HepG2 (cell line): ENCODE measurements around the gene WDR37. TPM values are rescaled to one million over a fixed set of nuclear protein-coding genes. Genes with fewer than 3 reads are reported as not detected.

Experiments
- ATAC-seq: fragments of 200-7000 bp; cut with Tn5 transposase; 3 replicates; pipeline ENCODE4 v1.9.1; 2020; ENCODE audit warnings: mild to moderate bottlenecking, moderate library complexity
- BruUV-seq: library from RNA; stranded (reverse); fragments of 400-500 nt; replicated peaks from 2 replicates; lab custom pipeline; 2021; lab: Mats Ljungman, UMichigan
- CTCF ChIA-PET: fragments of 300-600 bp; formaldehyde crosslinking; extraction: SDS; loops from one replicate; lab custom pipeline; 2021; ENCODE audit warnings: low total read pairs, inconsistent platforms, low intra/inter-chr PET ratio; lab: Yijun Ruan, JAX
- POLR2A ChIA-PET: fragments of 350-600 bp; sonication (Branson Sonifier 250); formaldehyde crosslinking; loops from one replicate; lab custom pipeline; 2020; ENCODE audit warnings: antibody characterized with exemption, inconsistent platforms; lab: Yijun Ruan, JAX
- DNase-seq: peaks from one replicate; pipeline ENCODE4 v3.0.0-alpha.2; 2015; ENCODE audit warnings: low spot score
- FAIRE-seq: peaks from 3 replicates; lab custom pipeline; 2011; peaks lifted over from hg19 to GRCh38; lab: Jason Lieb, UNC
- H2AFZ ChIP-seq: one replicate; pipeline ENCODE4 v1.6.1; 2011; ENCODE audit warnings: low read length, inconsistent platforms
- H3K27ac ChIP-seq: fragments of 300-600 bp; 3 replicates; pipeline ENCODE4 v1.8.0; 2011; ENCODE audit warnings: mixed run types, mild to moderate bottlenecking, mixed read lengths, low read length, inconsistent platforms; ENCODE audit not compliant: insufficient read depth; ENCODE audit errors: extremely low read length
- H3K27me3 ChIP-seq, 2 experiments: fragments of 200-600 bp in 1 of 2; 2 replicates in 1 of 2; 3 replicates in 1 of 2; pipeline versions ENCODE4 v1.6.0 to v1.8.0; 2011; ENCODE audit warnings: low read length in 2 of 2, mild to moderate bottlenecking in 2 of 2, moderate library complexity in 2 of 2, inconsistent platforms in 1 of 2; ENCODE audit not compliant: insufficient read depth in 2 of 2, control insufficient read depth in 1 of 2
- H3K36me3 ChIP-seq, 2 experiments: fragments of 200-600 bp in 1 of 2; replicated peaks in 1 of 2; 2 replicates in 1 of 2; 3 replicates in 1 of 2; pipeline versions ENCODE4 v1.5.1 to v1.8.0; 2011; ENCODE audit warnings: low read length in 2 of 2, inconsistent platforms in 1 of 2; ENCODE audit not compliant: insufficient read depth in 2 of 2, control insufficient read depth in 1 of 2
- H3K4me1 ChIP-seq: 2 replicates; pipeline ENCODE4 v1.5.1; 2012; ENCODE audit warnings: low read length, inconsistent platforms; ENCODE audit not compliant: insufficient read depth
- H3K4me2 ChIP-seq: 2 replicates; pipeline ENCODE4 v1.6.0; 2011; ENCODE audit warnings: low read depth, low read length, inconsistent platforms
- H3K4me3 ChIP-seq, 3 experiments: fragments of 200-600 bp in 1 of 3; sonication (generic), shearing (Covaris generic) in 1 of 3; replicated peaks in 1 of 3; 2 replicates each; pipeline ENCODE4 v1.5.1; 2011 to 2016; ENCODE audit warnings: low read length in 3 of 3, inconsistent platforms in 2 of 3, low read depth in 2 of 3, mild to moderate bottlenecking in 2 of 3, control low read depth in 1 of 3, mixed read lengths in 1 of 3; ENCODE audit not compliant: insufficient read depth in 1 of 3
- H3K79me2 ChIP-seq: one replicate; pipeline ENCODE4 v1.6.1; 2011; ENCODE audit warnings: low read length, inconsistent platforms; ENCODE audit not compliant: insufficient read depth
- H3K9ac ChIP-seq: 2 replicates; pipeline ENCODE4 v1.6.0; 2011; ENCODE audit warnings: mild to moderate bottlenecking, low read depth, low read length, inconsistent platforms; ENCODE audit not compliant: insufficient read depth
- H3K9me3 ChIP-seq: 2 replicates; pipeline ENCODE4 v1.5.1; 2012; ENCODE audit warnings: mild to moderate bottlenecking, low read length
- H4K20me1 ChIP-seq: 2 replicates; pipeline ENCODE4 v1.6.0; 2011; ENCODE audit warnings: inconsistent platforms, mild to moderate bottlenecking, low read length, moderate library complexity; ENCODE audit not compliant: insufficient read depth
- MXD4 ChIP-seq: IDR thresholded peaks from 2 replicates; pipeline ENCODE4 v1.6.1; 2016; ENCODE audit warnings: mild to moderate bottlenecking, missing biosample characterization, missing genetic modification reagents
- NCOA5 ChIP-seq: sonication (generic); formaldehyde crosslinking; IDR thresholded peaks from 2 replicates; pipeline ENCODE4 v1.4.0; 2020; ENCODE audit warnings: missing genetic modification reagents
- NONO ChIP-seq, 2 experiments: fragments of 450-650 bp in 1 of 2; sonication (generic) in 1 of 2; formaldehyde crosslinking in 1 of 2; IDR thresholded peaks in 1 of 2; conservative IDR thresholded peaks in 1 of 2; 2 replicates each; pipeline versions ENCODE4 v1.6.1 to v1.8.0; 2017 to 2022; ENCODE audit warnings: mild to moderate bottlenecking in 1 of 2, missing genetic modification reagents in 1 of 2, moderate library complexity in 1 of 2
- POGK ChIP-seq: sonication (generic); formaldehyde crosslinking; conservative IDR thresholded peaks from 2 replicates; pipeline ENCODE4 v1.8.0; 2022; ENCODE audit warnings: mild to moderate bottlenecking, moderate library complexity, missing genetic modification reagents
- POLR2AphosphoS5 ChIP-seq: IDR thresholded peaks from 2 replicates; pipeline ENCODE4 v1.6.1; 2012; ENCODE audit warnings: low read depth, low read length
- TERF1 ChIP-seq: sonication (generic); formaldehyde crosslinking; IDR thresholded peaks from 2 replicates; pipeline ENCODE4 v1.8.0; 2022; ENCODE audit warnings: mild to moderate bottlenecking, missing genetic modification reagents, moderate library complexity
- ZNF225 ChIP-seq: sonication (generic); formaldehyde crosslinking; IDR thresholded peaks from 2 replicates; pipeline ENCODE4 v1.4.0; 2020; ENCODE audit warnings: mild to moderate bottlenecking, missing genetic modification reagents
- ZNF513 ChIP-seq: sonication (generic); formaldehyde crosslinking; conservative IDR thresholded peaks from 2 replicates; pipeline ENCODE4 v1.5.0; 2020; ENCODE audit warnings: missing genetic modification reagents
- ZNF776 ChIP-seq: sonication (generic); formaldehyde crosslinking; IDR thresholded peaks from 2 replicates; pipeline ENCODE4 v1.4.0; 2020; ENCODE audit warnings: mild to moderate bottlenecking, missing genetic modification reagents
- ZNF816 ChIP-seq: sonication (generic); formaldehyde crosslinking; IDR thresholded peaks from 2 replicates; pipeline ENCODE4 v1.8.0; 2022; ENCODE audit warnings: missing genetic modification reagents, mild to moderate bottlenecking, borderline replicate concordance
- WGBS: methylation state at CpG from one replicate; pipeline ENCODE4 v1.1.6; 2017; ENCODE audit warnings: low lambda C conversion rate; 5-methylcytosine and 5-hydroxymethylcytosine counted together
- in situ Hi-C: cut with HindIII; loops from 2 replicates; pipeline ENCODE4 v1.10.0; 2017; ENCODE audit warnings: low pct_unique_long_range_greater_than_20kb; ENCODE audit not compliant: extremely low pct_ligation_motif_present
- intact Hi-C: fragments of 100-400 bp; cut with micrococcal nuclease; formaldehyde crosslinking; loops from one replicate; pipeline ENCODE4 v1.10.0; 2022; ENCODE audit not compliant: unreplicated experiment
- polyA plus RNA-seq, 8 experiments: library from polyadenylated mRNA; depleted of rRNA in 3 of 8; stranded (reverse) in 7 of 8; unstranded in 1 of 8; fragments of >200 nt; fragmentation: Illumina TruSeq in 4 of 8; extraction: Trizol in 4 of 8; gene quantifications; 2 replicates each; pipeline versions ENCODE4 v1.2.1 to v1.2.3, GENCODE V29; 2011 to 2016; ENCODE audit warnings: low read depth in 4 of 8, missing spikeins in 1 of 8, mixed read lengths in 1 of 8; ENCODE audit not compliant: insufficient read depth in 1 of 8
- total RNA-seq, 5 experiments: library from RNA; depleted of rRNA; stranded (reverse); fragments of >200 nt; fragmentation: Illumina TruSeq; extraction: Trizol; gene quantifications; 2 replicates each; pipeline ENCODE4 v1.2.3, GENCODE V29; 2016; ENCODE audit warnings: low read depth in 1 of 5
- TF ChIP-seq, protein P1 (sequence below): sonication (generic); formaldehyde crosslinking; IDR thresholded peaks from 2 replicates; pipeline ENCODE4 v1.9.0; 2022; ENCODE audit warnings: low read depth, missing genetic modification reagents

Gene WDR37
- total and polyA plus RNA-seq, 2 of the 13 experiments (the other 11 are each of a cell fraction or from before 2014, with no cell fraction given) = 5.9 to 7.5 TPM

DNA sequence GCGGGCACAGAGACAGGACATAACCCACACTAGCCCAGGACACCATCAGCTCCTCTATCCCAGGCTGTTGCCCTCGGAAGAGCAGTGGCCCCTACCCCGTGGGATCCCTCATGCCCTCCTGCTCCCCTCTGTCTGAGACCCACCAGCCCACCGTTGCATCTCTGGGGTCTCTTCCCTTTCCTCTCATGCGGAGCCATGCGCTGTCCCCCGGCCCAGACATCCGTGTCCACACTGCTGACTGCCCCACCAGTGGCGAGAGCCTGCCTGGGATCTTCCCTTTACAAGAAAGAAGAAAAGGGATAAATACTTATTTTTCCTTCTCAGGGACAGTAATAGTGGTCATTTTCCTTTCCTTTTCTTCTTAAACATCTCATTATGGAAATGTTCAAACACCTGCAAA lies 115.4 kb downstream of the WDR37 start:
- Histone ChIP-seq H3K9ac (no peak overlapping the region), H4K20me1 (no peaks in the 10 kb centered on the region), H3K9me3 (no peaks in the 10 kb centered on the region), H2AFZ (no peak overlapping the region), H3K4me2 (no peak overlapping the region), H3K79me2 (no peaks in the 10 kb centered on the region), H3K27me3 (peaks cover 16 to 84% of the 10 kb centered on the region in 2 experiments), H3K27ac (no peak overlapping the region), H3K4me1 (no peaks in the 10 kb centered on the region), H3K36me3 (no peaks in the 10 kb centered on the region), H3K4me3 (no peak overlapping the region)
- 13% methylated on average over 8 of the region's 9 CpGs for WGBS
- ChIA-PET CTCF (no interaction called here), POLR2A (no interaction called here)
- DNase-seq (no peak), FAIRE-seq (no peak), ATAC-seq (no peak)
- no peak for TF ChIP-seq MXD4
- TF ChIP-seq NONO (IDR thresholded peaks at IDR 0.05) = no peak
- no peak for TF ChIP-seq NONO (CRISPR knock-in tag; conservative IDR thresholded peaks at IDR 0.05)
- TF ChIP-seq NCOA5 (CRISPR knock-in tag) = no peak
- no peak for TF ChIP-seq ZNF513 (CRISPR knock-in tag)
- TF ChIP-seq ZNF816 (CRISPR knock-in tag) = no peak
- TF ChIP-seq POLR2AphosphoS5 = no peak
- in situ Hi-C loops = no loop called here
- intact Hi-C loops = no loop called here
- no TSS peak for BruUV-seq

- Histone ChIP-seq H3K79me2 (no peaks in the 10 kb centered on the region), H4K20me1 (no peaks in the 10 kb centered on the region), H3K9me3 (no peaks in the 10 kb centered on the region), H3K4me2 (no peak overlapping the region), H3K4me3 (no peak overlapping the region), H3K36me3 (no peaks in the 10 kb centered on the region), H3K9ac (no peak overlapping the region), H3K4me1 (no peaks in the 10 kb centered on the region), H3K27ac (no peak overlapping the region), H2AFZ (no peak overlapping the region), H3K27me3 (peaks cover 16 to 76% of the 10 kb centered on the region in 2 experiments)
- no peak for DNase-seq
- ChIA-PET CTCF (no interaction called here), POLR2A (no interaction called here)
- BruUV-seq = no TSS peak
- intact Hi-C loops = no loop called here
- peak; percentile 53; the same call in 2 of the 3 replicates for ATAC-seq
- no peak for FAIRE-seq
- 10% methylated on average over 13 of the region's 15 CpGs for WGBS
- in situ Hi-C loops = no loop called here
- TF ChIP-seq TERF1 (no peak), POGK (no peak), ZNF776 (no peak), ZNF225 (no peak)
- TF ChIP-seq, protein P1, sequence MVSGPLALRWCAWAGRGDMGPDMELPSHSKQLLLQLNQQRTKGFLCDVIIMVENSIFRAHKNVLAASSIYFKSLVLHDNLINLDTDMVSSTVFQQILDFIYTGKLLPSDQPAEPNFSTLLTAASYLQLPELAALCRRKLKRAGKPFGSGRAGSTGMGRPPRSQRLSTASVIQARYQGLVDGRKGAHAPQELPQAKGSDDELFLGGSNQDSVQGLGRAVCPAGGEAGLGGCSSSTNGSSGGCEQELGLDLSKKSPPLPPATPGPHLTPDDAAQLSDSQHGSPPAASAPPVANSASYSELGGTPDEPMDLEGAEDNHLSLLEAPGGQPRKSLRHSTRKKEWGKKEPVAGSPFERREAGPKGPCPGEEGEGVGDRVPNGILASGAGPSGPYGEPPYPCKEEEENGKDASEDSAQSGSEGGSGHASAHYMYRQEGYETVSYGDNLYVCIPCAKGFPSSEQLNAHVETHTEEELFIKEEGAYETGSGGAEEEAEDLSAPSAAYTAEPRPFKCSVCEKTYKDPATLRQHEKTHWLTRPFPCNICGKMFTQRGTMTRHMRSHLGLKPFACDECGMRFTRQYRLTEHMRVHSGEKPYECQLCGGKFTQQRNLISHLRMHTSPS (CRISPR knock-in tag) = no peak
Measured at GRCh38 chr10:1172256-1172984, 116.2 kb downstream of the WDR37 start.
